ENCODE measurements around the gene GAS7. TPM values are rescaled to one million over a fixed set of nuclear protein-coding genes. Genes with fewer than 3 reads are reported as not detected.

GAS7 gene
- total RNA-seq, 1 experiment from 2014 or later, result 4.1 TPM

DNA sequence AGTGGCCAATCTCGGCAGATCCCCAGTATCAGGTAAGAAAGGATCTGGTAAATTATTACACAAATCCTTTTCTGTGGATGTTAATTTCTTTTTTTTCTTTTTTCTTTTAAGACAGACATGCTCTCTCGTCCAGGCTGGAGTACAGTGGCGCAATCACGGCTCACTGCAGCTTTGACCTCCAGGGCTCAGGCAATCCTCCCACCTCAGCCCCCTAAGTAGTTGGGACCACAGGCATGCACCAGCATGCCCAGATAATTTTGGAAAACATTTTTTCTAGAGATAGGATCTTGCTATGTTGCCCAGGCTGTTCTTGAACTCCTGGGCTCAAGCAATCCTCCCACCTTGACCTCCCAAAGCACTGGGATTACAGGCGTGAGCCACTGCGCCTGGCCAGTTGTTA is 54.0 kb downstream of the GAS7 start:
- BruUV-seq (replicated peaks), result no TSS peak
- H3K4me3 ChIP-seq (replicated peaks in 1 of 2; ENCODE audit: low read depth in 1 of 2, low read length in 2 of 2), result no peak overlapping the region
- H3K9me2 ChIP-seq (ENCODE audit: insufficient read depth), result no peaks in the 10 kb centered on the region
- ChIA-PET CTCF (no interaction called here), POLR2A (no interaction called here), RAD21 (ENCODE audit: low non-redundant PET in 1 of 2, low total read pairs in 2 of 2, uncharacterized antibody in 2 of 2, unreplicated experiment in 2 of 2) (no interaction called here)
- no peaks in the 10 kb centered on the region for H3K79me2 ChIP-seq (ENCODE audit: insufficient read depth, low read length)
- no peak for DNase-seq (ENCODE audit: low read depth, low spot score)
- H3K4me1 ChIP-seq (ENCODE audit: control insufficient read depth in 1 of 2, insufficient read depth in 2 of 2, low read length in 2 of 2), result peaks cover 18 to 26% of the 10 kb centered on the region in 2 experiments
- H2AFZ ChIP-seq (ENCODE audit: low read depth, low read length, poor library complexity, severe bottlenecking), result no peak overlapping the region
- no peaks in the 10 kb centered on the region for H4K20me1 ChIP-seq (ENCODE audit: insufficient read depth)
- H3K36me3 ChIP-seq (ENCODE audit: control insufficient read depth in 1 of 2, insufficient read depth in 2 of 2, low read length in 2 of 2), result no peaks in the 10 kb centered on the region
- no peak overlapping the region for H3K9ac ChIP-seq (ENCODE audit: low read length)
- TF ChIP-seq, protein P1, sequence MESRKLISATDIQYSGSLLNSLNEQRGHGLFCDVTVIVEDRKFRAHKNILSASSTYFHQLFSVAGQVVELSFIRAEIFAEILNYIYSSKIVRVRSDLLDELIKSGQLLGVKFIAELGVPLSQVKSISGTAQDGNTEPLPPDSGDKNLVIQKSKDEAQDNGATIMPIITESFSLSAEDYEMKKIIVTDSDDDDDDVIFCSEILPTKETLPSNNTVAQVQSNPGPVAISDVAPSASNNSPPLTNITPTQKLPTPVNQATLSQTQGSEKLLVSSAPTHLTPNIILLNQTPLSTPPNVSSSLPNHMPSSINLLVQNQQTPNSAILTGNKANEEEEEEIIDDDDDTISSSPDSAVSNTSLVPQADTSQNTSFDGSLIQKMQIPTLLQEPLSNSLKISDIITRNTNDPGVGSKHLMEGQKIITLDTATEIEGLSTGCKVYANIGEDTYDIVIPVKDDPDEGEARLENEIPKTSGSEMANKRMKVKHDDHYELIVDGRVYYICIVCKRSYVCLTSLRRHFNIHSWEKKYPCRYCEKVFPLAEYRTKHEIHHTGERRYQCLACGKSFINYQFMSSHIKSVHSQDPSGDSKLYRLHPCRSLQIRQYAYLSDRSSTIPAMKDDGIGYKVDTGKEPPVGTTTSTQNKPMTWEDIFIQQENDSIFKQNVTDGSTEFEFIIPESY (IDR thresholded peaks at IDR 0.05; ENCODE audit: extremely low read depth, insufficient replicate concordance, low read length), result no peak
- TF ChIP-seq, protein P2, sequence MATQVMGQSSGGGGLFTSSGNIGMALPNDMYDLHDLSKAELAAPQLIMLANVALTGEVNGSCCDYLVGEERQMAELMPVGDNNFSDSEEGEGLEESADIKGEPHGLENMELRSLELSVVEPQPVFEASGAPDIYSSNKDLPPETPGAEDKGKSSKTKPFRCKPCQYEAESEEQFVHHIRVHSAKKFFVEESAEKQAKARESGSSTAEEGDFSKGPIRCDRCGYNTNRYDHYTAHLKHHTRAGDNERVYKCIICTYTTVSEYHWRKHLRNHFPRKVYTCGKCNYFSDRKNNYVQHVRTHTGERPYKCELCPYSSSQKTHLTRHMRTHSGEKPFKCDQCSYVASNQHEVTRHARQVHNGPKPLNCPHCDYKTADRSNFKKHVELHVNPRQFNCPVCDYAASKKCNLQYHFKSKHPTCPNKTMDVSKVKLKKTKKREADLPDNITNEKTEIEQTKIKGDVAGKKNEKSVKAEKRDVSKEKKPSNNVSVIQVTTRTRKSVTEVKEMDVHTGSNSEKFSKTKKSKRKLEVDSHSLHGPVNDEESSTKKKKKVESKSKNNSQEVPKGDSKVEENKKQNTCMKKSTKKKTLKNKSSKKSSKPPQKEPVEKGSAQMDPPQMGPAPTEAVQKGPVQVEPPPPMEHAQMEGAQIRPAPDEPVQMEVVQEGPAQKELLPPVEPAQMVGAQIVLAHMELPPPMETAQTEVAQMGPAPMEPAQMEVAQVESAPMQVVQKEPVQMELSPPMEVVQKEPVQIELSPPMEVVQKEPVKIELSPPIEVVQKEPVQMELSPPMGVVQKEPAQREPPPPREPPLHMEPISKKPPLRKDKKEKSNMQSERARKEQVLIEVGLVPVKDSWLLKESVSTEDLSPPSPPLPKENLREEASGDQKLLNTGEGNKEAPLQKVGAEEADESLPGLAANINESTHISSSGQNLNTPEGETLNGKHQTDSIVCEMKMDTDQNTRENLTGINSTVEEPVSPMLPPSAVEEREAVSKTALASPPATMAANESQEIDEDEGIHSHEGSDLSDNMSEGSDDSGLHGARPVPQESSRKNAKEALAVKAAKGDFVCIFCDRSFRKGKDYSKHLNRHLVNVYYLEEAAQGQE (IDR thresholded peaks at IDR 0.05; ENCODE audit: low read depth), result no peak
- TF ChIP-seq TCF7L2 (IDR thresholded peaks at IDR 0.05; ENCODE audit: borderline replicate concordance, extremely low read depth, insufficient read depth, insufficient read length) (no peak), SP1 (IDR thresholded peaks at IDR 0.05; ENCODE audit: low read depth) (no peak), EZH2phosphoT487 (IDR thresholded peaks at IDR 0.05; ENCODE audit: borderline replicate concordance) (no peak), ZNF274 (IDR thresholded peaks at IDR 0.05; ENCODE audit: low read depth, low read length) (no peak), EGR1 (IDR thresholded peaks at IDR 0.05; ENCODE audit: low read depth) (no peak), CBX3 (IDR thresholded peaks at IDR 0.05; ENCODE audit: low read depth) (no peak), SRF (IDR thresholded peaks at IDR 0.05; ENCODE audit: low read depth) (no peak), YY1 (IDR thresholded peaks at IDR 0.05; ENCODE audit: extremely low read depth, insufficient replicate concordance, low read depth, low read length) (no peak), RAD21 (IDR thresholded peaks at IDR 0.05; ENCODE audit: low read depth) (no peak), POLR2AphosphoS5 (IDR thresholded peaks at IDR 0.05; ENCODE audit: low read depth, low read length) (no peak), ELF1 (IDR thresholded peaks at IDR 0.05; ENCODE audit: borderline replicate concordance, low read depth) (no peak), CEBPB (IDR thresholded peaks at IDR 0.05; ENCODE audit: low read depth) (no peak)
- TF ChIP-seq, protein P3, sequence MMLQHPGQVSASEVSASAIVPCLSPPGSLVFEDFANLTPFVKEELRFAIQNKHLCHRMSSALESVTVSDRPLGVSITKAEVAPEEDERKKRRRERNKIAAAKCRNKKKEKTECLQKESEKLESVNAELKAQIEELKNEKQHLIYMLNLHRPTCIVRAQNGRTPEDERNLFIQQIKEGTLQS (IDR thresholded peaks at IDR 0.05), result no peak
- no peaks in the 10 kb centered on the region for H3K9me3 ChIP-seq (ENCODE audit: control insufficient read depth in 1 of 2, insufficient read depth in 1 of 2, low read depth in 1 of 2, low read length in 2 of 2)
- intact Hi-C loops (cut with micrococcal nuclease), result no loop called here
- ATAC-seq, result no peak
- no peak overlapping the region for H3K4me2 ChIP-seq (ENCODE audit: low read length)
- no peak overlapping the region for H3K27ac ChIP-seq (ENCODE audit: low read depth, low read length)
- H3K27me3 ChIP-seq (ENCODE audit: insufficient read depth, low read length), result no peaks in the 10 kb centered on the region

All from HCT116 (cell line).